ENCODE results near the gene FOSL1.

Gene FOSL1

DNA sequence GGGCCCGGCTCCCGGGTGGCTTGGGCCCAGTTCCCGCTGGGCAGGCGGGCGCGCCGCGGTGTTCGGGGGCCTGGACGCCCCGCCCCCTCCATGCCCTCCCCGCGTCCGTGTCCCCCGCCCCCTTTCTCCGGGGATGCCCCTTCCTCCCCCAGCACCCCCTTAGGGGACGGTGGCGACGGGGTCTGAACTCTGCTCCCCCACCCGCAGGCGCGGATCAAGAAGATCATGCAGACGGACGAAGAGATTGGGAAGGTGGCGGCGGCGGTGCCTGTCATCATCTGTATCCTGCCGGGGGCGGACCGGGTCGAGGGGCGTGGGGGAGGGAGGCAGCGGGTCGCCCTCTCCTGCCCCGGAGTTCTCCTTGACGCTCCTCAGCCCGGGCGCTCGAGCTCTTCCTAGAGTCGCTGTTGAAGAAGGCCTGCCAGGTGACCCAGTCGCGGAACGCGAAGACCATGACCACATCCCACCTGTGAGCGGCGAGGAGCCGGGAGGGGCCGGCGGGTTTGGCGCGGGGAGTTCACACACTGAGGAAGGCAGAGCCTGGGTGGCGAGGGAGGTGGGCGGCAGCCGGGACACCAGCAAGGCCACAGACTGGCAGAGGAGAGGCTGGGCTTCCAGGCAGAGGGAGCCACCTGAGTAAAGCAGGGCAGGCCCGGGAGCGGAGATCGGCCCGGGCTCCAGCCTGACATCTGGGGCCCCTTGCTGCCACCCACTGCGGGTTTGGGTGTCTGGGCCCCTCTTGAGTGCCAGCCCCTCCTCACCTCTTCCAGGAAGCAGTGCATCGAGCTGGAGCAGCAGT is 19.6 kb upstream of the FOSL1 start:
- in situ Hi-C loops (cut with MboI; ENCODE audit: low sequenced_read_pairs): no loop called here

DNA sequence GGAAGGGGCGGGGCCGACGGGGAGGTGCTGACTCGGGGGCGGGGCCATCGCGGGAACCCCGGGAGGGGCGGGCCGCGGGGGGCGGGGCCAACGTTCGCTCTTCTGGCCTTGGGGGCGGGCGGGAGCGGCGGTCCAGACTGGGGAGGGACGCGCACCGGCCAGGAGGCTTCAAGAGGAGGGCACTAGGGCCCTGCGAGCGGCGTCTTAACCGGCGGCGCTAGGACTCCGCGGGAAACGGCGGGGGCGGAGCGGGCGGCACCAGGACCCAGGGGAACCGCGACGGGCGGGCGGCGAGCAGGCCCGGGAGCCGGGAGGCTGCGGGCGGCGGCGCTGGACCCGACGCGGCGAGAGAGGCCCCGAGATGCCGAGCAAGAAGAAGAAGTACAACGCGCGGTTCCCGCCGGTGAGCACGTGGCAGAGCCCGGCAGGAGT is 19.0 kb upstream of the FOSL1 start, which contains the start of gene DRAP1:
TSS of gene DRAP1 (plus strand) at position 286 of the 432 bp plus-strand sequence. CDS start at position 362, 76 bp downstream.
- in situ Hi-C loops (cut with MboI; ENCODE audit: low sequenced_read_pairs): no loop called here

DNA sequence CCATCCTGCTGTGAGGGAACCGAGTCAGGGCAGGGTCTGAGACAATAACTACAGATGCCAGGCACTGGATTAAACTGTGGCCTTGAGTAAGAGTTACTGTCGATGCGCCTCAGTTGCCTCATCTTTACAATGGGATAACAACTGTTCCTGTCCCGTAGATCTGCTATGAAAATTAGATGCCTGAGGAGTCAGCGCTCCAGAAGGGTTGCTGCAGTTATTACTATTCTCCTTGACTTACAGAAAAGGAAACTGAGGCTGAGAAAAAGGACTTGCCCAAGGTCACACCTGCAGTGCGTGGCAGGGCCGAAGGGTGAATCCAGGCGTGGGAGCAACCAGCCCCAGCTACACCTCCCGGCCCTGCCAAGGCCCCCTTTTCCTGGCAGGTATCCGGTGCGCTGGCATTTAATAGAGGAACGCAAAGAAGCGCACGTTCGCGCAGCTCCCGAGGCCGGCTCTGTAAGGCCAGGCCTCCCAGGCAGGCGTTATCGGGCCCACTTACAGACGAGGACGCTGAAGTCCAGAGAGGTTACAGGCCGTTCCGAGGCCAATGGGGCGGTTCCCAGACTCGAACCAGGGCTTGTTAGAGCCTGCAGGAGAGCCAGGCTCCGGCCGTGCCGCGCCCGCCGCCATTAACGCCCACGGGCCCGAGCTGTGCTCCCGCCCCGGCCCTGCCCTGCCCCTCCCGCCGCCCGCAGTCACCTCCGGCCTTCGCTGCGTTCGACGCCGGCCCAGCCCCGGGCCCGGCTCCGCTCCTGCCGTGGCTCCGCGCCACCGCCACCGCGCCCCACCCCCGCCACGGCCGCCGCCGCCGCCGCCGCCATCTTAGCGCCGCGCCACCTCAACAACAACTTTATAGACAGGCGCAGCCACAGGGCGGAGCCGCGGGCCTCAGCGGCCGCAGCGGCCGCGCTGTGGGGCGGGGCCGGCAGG is 18.3 kb upstream of the FOSL1 start, which contains the start of gene C11orf68:
TSS of gene C11orf68 (minus strand) at position 852 of the 930 bp plus-strand sequence. CDS start at position 821, 31 bp downstream.
- in situ Hi-C loops (cut with MboI; ENCODE audit: low sequenced_read_pairs): no loop called here

DNA sequence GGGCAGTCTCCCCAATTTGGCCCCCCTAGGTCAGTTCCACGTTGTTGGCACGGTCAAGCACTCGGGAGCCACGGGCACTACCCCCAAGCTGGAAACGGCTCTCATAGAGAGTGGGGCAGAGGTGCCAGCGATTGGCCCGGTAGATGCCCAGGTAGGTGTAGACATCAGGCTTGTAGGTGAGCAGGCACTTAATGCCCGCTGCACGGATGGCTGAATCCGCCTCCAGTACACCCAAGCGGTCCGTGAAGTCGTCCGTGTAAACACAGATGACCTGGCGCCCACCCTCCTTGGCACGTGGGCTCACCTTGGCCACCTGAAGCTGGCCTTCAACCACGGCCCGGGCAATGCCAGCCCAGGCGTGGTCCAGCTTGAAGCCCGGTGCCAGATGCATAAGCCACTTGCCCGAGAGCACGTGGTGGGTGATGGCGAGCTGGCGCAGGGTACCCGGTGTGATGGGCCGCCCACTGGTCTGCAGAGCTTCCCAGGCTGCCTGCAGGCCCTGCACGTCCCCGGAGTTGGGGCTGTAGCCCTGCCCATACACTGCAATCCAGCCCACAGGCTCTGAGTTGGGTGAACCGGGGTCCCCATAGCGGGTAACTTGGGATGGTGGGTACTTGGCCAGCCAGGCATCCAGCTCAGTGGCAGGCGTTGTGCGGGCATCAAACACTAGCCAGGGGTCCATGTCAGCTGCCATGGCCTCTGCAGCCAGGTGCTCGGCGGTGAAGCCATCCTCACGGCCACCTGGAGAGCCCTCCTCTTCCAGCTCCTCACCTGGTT is 17.4 kb upstream of the FOSL1 start:
- in situ Hi-C loops (cut with MboI; ENCODE audit: low sequenced_read_pairs): no loop called here

DNA sequence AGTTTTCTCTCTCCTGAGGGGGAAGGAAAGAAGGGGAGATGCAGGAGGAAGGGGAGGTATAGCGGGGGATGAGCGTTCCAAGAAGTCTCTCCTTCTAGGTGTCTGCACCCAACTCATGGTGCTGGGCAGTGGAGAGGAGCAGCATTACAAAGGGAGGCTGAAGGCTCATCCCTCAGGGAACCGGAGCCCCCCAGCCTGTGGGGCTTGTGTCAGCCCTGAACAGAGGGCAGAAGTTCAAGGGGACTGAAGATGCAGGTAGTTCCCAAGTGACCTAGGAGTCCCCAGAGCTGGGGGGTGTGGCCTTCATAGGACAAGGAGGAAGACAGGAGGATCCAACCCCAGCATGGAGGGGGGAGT is 16.9 kb upstream of the FOSL1 start:
- in situ Hi-C loops (cut with MboI; ENCODE audit: low sequenced_read_pairs): no loop called here

DNA sequence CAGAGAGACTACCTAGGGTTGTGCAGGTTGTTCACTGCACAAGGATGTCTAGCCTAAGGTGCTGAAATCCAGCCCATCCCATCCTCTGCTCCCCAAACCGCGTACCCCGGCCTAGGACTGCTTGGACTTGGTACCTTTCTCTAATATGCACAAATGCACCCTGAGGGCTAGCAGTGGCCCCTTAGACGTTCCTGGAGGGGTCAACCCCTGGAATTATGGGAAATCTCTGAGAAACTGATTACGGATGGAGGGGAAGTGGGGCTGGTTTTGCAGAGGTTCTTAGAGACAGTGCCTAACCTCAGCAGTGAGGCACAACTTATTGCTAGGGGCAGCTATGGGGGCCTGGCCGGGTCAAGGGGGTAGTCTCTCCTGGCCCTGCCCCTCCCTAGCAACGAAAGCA is 16.2 kb upstream of the FOSL1 start:
- in situ Hi-C loops (cut with MboI; ENCODE audit: low sequenced_read_pairs): no loop called here

DNA sequence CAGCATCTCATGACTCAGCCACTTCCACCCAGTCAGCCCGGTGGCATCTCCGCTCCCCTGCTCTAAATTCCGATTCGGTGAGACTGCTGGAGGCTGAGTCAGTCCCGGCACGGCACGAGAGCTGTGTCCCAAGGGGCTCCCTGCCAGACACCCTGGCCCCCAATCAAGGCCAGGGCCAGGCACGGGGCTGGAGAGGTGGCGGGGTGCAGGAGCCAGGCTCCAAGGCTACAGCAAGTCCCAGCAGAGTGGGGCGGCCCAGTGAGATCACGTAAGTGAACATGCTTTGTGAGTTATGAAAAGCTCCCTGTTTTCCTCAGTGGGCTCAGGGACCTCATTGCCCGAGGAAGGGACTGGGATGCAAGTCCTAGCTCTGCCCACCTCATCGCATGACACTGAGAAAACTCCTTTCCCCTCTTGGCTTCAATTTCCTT is 15.6 kb upstream of the FOSL1 start:
- in situ Hi-C loops (cut with MboI; ENCODE audit: low sequenced_read_pairs): no loop called here

DNA sequence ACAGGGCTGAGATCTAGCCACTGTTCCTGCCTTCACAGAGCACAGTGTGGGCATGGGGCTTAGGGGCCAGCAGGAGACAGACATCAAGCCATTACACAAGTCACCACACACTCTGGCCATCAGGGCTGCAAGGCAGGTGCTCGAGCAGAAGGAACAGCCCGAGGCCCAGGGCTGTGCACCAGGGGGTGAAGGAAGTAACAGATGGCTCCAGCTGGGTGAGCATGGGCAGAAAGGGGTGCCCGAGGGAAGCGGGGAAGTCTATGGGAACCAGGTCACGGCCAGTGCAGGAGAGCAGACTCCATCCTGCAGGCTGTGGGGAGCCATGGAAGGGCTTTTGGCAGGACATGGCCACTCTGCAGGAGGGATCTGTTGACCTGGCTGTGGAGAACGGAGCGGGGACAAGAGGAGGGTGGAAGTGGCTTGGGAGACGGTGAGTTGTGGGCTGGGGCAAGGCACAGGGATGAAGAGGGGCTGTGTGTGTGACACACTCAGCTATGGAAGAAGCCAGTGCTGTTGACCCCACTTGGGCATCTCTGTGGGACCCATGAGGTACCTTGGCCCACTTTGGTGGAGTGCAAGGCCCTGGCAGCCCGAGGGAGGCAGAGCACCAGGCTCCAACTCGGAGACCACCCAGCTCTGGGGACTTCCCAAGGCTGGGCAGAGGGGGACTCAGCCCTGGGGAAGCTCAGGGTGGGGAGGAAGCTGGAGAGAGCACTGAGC is 15.1 kb upstream of the FOSL1 start:
- in situ Hi-C loops (cut with MboI; ENCODE audit: low sequenced_read_pairs): no loop called here

DNA sequence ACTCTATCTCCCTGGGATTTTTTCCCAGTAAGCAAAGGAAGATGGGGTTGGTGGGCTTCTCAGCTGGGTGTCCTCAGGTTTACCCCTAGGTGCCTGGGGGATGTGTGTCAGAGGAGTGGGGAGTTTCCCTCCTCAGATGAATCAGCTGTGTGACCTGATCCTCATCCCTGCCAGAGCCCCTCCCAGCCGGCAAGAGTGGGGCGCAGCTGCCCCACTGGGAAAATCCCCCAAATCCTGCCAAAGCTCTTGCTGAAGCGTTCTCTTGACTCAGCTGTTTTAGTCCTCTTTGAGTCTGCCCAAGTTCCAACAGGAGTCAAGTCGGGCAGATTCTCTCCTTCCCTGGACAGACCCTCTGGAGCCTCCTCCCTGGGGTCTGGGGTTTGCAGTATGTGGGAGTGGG is 12.7 kb upstream of the FOSL1 start:
- in situ Hi-C loops (cut with MboI; ENCODE audit: low sequenced_read_pairs): no loop called here

DNA sequence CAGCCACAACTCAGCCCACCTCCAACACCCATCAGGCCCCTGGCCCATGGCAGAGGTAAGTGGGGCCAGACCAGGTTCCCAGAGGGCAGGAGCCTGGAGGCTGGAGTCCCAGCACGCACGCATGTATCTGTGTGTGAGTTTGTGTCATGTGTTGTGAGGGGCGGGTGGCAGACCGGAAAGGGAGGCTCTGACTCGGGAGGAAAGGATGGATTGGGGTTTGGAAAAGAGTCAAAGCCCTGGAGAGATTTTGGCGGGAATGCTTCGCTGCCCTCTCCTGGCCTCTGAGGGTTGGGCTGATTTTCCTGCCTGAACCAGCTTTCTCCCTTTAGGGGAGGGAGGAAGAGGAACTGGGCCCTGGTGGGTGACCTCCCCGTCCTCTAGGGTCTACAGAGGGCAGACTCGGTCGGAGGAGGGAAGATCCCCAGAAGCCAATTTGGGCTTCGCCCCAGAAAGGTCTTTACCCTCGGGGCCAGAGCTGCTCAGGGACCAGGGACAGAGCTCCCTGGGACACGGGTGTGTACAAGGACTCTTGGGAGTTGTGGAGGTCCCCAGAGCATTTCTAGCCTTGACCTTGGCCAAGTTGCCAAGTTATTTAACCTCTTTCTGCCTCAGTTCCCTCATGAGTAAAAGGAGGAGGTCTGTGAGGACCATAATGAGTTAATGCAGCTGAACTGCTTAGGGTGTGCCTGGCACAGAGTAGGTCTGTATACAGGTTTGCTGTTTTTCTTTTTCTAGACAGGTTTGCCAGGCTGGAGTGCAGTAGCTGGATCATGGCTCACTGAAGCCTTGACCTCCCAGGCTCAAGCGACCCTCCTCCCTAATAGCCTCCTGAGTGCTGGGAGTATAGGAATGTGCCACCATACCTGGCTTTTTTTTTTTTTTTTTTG is 11.7 kb upstream of the FOSL1 start:
- in situ Hi-C loops (cut with MboI; ENCODE audit: low sequenced_read_pairs): no loop called here

DNA sequence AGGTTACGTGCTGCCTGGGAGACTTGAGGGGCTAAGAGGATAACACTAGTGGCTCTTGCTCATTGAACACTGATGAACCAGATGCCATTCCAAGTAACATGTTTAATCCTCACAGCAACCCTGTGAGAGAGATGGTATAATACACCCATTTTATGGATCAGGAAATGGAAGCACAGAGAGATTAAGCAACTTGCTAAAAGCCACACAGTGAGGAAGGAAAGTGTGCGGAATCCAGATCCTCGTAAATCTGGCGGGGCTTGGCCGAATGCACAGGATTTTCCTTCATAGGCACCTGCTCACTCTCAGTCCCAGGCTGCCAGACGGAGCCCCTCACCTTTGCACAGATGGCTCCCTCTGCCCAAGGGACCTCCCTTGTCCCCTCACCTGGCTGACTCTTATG is 7.7 kb upstream of the FOSL1 start:
- in situ Hi-C loops (cut with MboI; ENCODE audit: low sequenced_read_pairs): no loop called here

DNA sequence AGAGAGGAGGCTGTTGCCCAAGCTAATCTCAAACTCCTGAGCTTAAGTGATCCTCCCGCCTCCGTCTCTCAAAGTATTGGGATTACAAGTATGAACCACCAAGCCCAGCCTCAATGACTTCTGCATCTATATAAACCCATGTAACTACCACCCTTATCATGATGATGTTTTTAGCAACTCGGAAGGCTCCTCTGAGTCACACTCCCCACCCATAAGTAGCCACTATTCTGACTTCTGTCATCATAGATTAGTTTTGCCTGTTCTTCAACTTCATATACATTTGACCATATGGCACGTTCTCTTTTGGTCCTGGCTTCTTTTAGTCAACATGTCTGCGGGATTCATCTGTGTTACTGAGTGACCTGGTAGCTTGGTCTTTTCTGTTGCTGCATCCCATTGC is 6.4 kb upstream of the FOSL1 start:
- in situ Hi-C loops (cut with MboI; ENCODE audit: low sequenced_read_pairs): no loop called here

DNA sequence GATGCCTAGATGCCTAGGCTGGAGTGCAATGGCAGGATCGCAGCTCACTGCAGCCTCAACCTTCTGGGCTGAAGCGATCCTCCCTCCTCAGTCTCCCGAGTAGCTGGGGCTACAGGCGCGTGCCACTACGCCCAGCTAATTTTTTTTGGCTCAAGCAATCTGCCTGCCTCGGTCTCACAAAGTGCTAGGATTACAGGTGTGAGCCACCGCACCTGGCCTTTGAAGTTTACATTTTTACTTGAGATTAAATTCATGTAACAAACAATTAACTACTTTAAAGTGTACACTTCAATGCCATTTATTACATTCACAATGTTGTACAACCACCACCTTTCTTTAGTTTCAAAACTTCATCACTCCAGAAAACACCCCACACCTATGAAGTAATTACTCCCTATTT is 3.5 kb upstream of the FOSL1 start:
- in situ Hi-C loops (cut with MboI; ENCODE audit: low sequenced_read_pairs): no loop called here

DNA sequence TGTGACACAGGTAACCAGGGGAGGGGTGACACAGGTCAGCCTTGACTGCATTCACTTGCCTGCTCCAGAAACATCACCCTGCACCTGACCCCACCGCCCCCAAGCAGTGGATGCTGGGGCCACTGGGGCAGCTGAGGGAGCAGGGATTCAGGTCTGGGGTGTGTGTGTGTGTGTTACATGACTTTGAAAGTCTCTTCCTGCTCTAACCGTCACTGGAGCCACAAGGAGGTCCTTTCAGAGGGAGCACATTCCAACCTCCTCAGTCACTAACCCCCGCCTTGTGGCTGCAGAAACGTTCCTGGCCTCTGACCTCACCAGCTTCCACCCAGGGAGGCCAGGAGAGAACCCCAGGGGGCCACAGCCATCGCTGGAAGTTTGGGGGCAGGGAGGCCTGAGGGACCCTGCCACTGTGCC is 2.9 kb upstream of the FOSL1 start:
- in situ Hi-C loops (cut with MboI; ENCODE audit: low sequenced_read_pairs): no loop called here

DNA sequence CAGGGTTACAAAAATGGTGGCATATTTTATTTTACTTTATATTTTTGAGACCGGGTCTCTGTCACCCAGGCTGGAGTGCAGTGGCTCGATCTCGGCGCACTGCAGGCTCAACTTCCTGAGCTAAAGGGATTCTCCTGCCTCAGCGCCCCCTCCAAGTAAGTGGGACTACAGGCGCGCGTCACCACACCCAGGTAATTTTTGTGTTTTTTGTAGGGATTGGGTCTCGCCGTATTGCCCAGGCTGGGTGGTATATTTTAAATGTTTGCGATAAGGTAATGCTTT is 652 bp upstream of the FOSL1 start:
- in situ Hi-C loops (cut with MboI; ENCODE audit: low sequenced_read_pairs): no loop called here

DNA sequence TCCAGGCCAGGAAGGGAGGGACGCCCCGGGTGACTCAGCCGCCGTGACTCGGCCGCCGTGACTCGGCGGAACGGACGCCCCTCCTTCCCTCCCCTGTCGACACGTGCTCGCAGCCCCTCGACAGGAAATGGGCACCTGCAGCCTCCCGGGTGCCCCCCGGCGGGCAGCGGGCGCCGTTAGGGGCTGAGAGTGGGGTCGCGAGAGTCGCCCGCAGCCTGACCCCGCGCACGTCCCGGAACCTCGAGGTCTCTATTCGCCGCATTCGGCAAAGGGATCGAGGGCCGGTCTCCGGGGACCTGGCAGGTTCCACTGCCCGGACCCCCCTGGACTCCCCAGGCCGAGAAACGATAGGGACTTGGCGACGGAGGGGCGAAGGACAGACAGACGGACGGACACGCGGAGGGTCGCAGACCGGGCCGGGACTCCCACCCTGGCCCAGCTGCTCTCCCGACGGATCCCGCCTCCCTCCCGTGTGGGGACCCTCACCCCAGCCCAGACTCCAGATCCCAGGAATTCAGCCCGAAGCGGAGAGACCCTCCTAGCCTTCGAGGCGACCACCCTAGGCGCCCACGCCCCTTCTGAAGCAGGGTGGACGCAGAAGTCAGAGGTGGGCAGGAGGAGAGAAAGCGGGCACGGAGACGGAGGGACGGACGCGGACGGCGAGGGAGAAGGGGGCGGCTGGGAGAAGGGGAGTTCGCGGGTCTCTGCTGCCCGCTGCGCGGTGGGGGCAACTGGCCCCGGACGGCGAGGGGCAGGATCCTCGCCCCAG is 648 bp downstream of the FOSL1 start:
- in situ Hi-C loops (cut with MboI; ENCODE audit: low sequenced_read_pairs): loop anchor here (25.0 kb wide), 1 partner anchor 88 kb away; no protein-coding TSS in a partner anchor

DNA sequence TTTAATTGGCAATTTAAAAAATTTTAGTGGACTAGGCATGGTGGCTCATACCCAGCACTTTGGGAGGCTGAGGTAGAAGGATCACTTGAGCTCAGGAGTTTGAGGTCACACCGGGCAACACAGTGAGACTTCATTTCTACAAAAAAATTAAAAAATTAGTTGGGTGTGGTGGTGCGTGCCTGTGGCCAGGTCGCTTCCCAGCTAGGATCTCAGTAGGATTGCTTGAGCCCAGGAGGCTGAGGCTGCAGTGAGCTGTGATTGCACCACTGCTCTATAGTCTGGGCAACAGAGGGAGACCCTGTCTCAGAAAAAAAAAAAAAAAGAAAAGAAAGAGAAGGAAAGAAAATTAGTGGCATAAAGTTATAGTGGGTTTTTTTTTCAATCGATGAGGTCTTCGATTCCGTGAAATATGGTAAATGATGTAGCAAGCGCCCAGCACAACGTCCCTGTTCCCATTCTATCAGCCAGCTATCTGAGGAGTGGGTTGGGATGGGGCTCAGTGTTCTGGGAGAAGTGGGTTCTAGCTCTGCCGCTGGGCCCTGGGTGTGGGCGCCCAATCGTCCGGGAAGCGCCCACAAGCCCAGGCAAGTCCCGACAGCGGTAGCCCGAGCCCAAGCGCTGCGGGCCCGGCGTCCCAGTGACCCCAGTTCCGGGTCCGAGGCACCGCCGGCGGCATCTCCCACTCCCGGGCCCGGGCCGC is 1.4 kb downstream of the FOSL1 start:
- in situ Hi-C loops (cut with MboI; ENCODE audit: low sequenced_read_pairs): loop anchor here (25.0 kb wide), 1 partner anchor 88 kb away; no protein-coding TSS in a partner anchor

DNA sequence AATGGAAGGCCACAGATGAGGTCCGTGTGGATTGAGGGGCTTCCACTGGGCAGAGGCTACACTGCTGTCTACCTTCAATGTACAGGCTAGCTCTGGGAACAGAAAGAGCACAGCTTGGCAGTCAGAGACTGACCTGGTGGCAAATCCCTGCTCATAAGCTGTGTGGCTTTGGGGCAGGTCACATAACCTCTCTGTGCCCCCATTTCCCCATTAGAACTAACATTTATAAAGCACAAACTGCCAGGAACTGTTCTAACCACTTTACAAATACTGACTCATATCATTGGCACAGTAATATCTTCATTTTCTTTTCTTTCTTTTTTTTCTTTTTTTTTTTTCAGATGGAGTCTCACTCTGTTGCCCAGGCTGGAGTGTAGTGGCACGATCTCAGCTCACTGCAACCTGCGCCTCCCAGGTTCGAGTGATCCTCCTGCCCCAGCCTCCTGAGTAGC is 3.1 kb downstream of the FOSL1 start:
- in situ Hi-C loops (cut with MboI; ENCODE audit: low sequenced_read_pairs): loop anchor here (25.0 kb wide), 1 partner anchor 90 kb away; no protein-coding TSS in a partner anchor
